Activated CD4-positive, alpha-beta memory T cell treated with anti-CD3 and anti-CD28 coated beads, Interleukin-2, amount 10 ng/mL, durations not matched to agents 7 days and 5 days (primary cell): ENCODE results near the gene PARP16. TPM values are rescaled to one million over a fixed set of nuclear protein-coding genes. Genes with fewer than 3 reads are reported as not detected.

Source experiments
- CTCF ChIA-PET: fragments of 350-600 bp; sonication (Branson Sonifier 250); formaldehyde crosslinking; loops from one replicate; lab custom pipeline; 2021; ENCODE audit warnings: antibody characterized with exemption, inconsistent platforms; lab: Charles Lee
- POLR2A ChIA-PET: fragments of 350-600 bp; sonication (Branson Sonifier 250); formaldehyde crosslinking; loops from one replicate; lab custom pipeline; 2021; ENCODE audit warnings: antibody characterized with exemption; lab: Charles Lee
- DNase-seq: peaks from one replicate; pipeline ENCODE4 v3.0.0-alpha.2; 2020
- H3K27ac Mint-ChIP-seq: one replicate; pipeline ENCODE4 v1.8.0; 2021; ENCODE audit warnings: mild to moderate bottlenecking, mixed read lengths
- H3K27me3 Mint-ChIP-seq: one replicate; pipeline ENCODE4 v1.8.0; 2021; ENCODE audit warnings: mixed read lengths
- H3K36me3 Mint-ChIP-seq: one replicate; pipeline ENCODE4 v1.8.0; 2021; ENCODE audit warnings: low read depth, mixed read lengths
- H3K4me1 Mint-ChIP-seq: one replicate; pipeline ENCODE4 v1.8.0; 2021; ENCODE audit warnings: mixed read lengths
- H3K4me3 Mint-ChIP-seq: one replicate; pipeline ENCODE4 v1.8.0; 2021; ENCODE audit warnings: mild to moderate bottlenecking, mixed read lengths
- H3K9me3 Mint-ChIP-seq: one replicate; pipeline ENCODE4 v1.8.0; 2021; ENCODE audit warnings: mixed read lengths
- total RNA-seq, 2 experiments: library from RNA; stranded (reverse); gene quantifications; one replicate each; pipeline ENCODE4 v1.2.3, GENCODE V29; 2021

The PARP16 gene
- total RNA-seq, 2 experiments from 2014 or later, result 14.9 to 15.7 TPM

DNA sequence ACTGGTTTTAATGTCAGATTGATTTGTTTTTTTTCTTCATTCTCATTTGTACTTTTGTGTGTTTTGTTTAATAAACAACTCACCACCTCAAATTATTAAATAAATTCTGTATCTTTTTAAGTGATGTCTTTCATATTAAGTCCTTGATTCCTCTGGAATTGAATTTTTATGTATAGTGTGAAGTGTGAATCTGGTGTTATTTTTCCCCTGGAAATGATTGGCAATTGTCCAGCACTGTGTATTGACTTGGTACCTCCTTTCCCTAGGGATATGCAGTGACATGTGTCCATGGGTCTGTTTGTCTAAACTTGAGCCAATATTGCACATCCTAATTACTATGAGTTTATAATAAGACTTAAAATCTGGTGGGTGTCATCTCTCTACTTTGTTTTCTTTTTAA is 19.9 kb upstream of the PARP16 start:
- Mint-ChIP-seq H3K9me3 (no peaks in the 10 kb centered on the region), H3K36me3 (no peaks in the 10 kb centered on the region), H3K27me3 (peaks cover 2% of the 10 kb centered on the region), H3K27ac (no peak overlapping the region), H3K4me3 (no peak overlapping the region), H3K4me1 (peaks cover 29% of the 10 kb centered on the region)
- ChIA-PET CTCF (interaction anchor here (1.0 to 2.3 kb wide), 4 partner anchors 9 to 79 kb away, joined by 3 to 9 read pairs (median 7); partner anchors contain the start of gene PARP16), POLR2A (interaction anchor here (0.7 to 5.1 kb wide), 7 partner anchors 8 to 1199 kb away, joined by 4 to 166 read pairs (median 24); partner anchors contain the start of genes CLPX, PARP16, RAB11A and ZWILCH)
- no peak for DNase-seq

DNA sequence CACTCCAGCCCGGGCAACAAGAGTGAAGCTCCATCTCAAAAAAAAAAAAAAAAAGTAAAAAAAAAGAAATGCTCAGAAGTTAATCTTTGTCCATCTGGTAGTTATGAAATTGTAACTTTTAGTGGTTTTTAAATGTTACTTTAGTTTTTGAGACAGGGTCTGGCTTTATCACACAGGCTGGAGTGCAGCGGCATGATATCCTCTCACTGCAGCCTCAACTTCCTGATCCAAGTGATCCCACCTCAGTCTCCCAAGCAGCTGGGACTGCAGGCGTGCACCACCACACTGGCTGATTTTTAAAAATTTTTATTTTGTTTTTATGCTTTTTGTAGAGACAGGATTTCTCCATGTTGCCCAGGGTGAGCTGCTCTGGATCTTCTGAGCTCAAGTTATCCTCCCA is 19.1 kb upstream of the PARP16 start:
- ChIA-PET POLR2A (interaction anchor here (0.7 to 5.1 kb wide), 16 partner anchors 9 to 1200 kb away, joined by 3 to 166 read pairs (median 12); partner anchors contain the start of genes CLPX, IGDCC3, IGDCC4 and PARP16), CTCF (interaction anchor here (1.0 to 2.3 kb wide), 4 partner anchors 8 to 80 kb away, joined by 3 to 9 read pairs (median 7); partner anchors contain the start of gene PARP16)
- Mint-ChIP-seq H3K4me1 (peaks cover 29% of the 10 kb centered on the region), H3K4me3 (no peak overlapping the region), H3K27me3 (peaks cover 2% of the 10 kb centered on the region), H3K9me3 (no peaks in the 10 kb centered on the region), H3K27ac (peak overlapping the region; percentile 90), H3K36me3 (no peaks in the 10 kb centered on the region)
- DNase-seq, result no peak

DNA sequence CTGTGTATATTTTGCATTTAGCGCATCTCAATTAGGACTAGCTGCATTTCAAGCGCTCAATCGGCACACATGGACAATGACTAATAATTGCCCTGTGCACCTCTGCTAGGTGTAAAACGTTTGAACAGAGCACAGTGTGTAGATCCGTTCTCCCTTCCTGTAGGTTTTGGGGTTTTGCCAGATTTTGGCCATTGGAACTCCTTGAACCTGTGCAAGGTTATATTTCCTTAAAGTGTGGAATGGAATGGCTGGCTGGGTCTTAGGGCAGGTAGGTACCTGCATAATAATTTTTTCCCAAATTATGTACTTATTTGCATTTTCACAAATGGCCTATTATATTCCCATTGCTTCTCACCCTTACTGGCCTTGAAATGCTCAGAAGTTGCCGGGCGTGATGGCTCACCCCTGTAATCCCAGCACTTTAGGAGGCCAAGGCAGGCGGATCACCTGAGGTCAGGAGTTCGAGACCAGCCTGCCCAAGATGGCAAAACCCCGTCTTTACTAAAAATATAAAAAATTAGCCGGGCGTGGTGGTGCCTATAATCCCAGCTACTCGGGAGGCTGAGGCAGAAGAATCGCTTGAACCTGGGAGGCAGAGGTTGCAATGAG is 18.6 kb upstream of the PARP16 start:
- peaks cover 2% of the 10 kb centered on the region for H3K27me3 Mint-ChIP-seq
- peak overlapping the region; percentile 94 for H3K4me3 Mint-ChIP-seq
- no peaks in the 10 kb centered on the region for H3K9me3 Mint-ChIP-seq
- CTCF ChIA-PET, result interaction anchor here (0.5 to 2.3 kb wide), 9 partner anchors 8 to 570 kb away, joined by 3 to 9 read pairs (median 4); partner anchors contain the start of gene PARP16
- peaks cover 4% of the 10 kb centered on the region for H3K36me3 Mint-ChIP-seq
- peaks cover 34% of the 10 kb centered on the region for H3K4me1 Mint-ChIP-seq
- H3K27ac Mint-ChIP-seq, result peak overlapping the region; percentile 90
- POLR2A ChIA-PET, result interaction anchor here (0.5 to 5.1 kb wide), 94 partner anchors 9 to 1802 kb away, joined by 3 to 166 read pairs (median 4); partner anchors contain the start of genes CLPX, DENND4A, DPP8 and HACD3
- peak; percentile 31 for DNase-seq

DNA sequence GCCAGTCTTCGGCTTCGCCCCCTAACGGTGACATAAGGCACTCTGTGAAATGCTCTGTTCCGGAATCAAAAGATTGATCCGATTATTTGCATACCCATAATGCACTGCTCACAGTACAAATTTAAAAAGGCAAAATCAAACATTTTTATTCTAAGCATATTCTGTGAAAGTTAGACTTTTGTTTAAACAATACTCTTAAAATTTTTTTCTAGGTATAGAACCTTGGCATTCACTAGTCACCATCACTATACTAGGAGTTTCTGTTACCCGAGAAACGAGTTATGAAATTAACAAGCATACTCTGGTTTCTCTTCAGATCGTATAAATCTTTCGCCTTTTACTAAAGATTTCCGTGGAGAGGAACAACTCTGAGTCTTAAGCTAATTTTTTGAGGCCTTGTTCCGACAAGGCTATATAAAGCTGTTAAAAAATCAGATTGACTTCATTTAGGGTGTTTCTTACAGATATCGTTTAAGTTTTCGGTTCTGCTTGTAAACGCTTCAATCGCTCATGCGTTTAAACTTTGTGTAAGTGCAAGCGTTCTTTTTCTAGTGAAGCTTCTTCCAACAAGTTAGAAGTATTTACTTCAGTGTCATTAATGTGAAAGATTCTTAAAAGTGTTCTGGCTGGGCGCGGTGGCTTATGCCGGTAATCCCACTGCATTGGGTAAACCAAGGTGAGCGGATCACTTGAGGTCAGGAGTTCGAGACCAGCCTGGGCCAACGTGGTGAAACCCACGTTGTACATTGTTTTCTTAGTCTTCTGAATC is 17.9 kb upstream of the PARP16 start, which contains the start of gene RNU5B-1:
TSS of gene RNU5B-1 (plus strand) at position 297 of the 769 bp plus-strand sequence.
- CTCF ChIA-PET, result interaction anchor here (0.5 to 2.3 kb wide), 7 partner anchors 14 to 569 kb away, joined by 3 to 9 read pairs (median 4); partner anchors contain the start of gene PARP16
- Mint-ChIP-seq H3K4me3 (peak within 1 kb of the TSS; percentile 94), H3K27ac (peak within 1 kb of the TSS; percentile 90), H3K27me3 (peaks cover 2% of the 10 kb centered on the region), H3K36me3 (peaks cover 5% of the 10 kb centered on the region), H3K4me1 (peaks cover 37% of the 10 kb centered on the region), H3K9me3 (no peaks in the 10 kb centered on the region)
- POLR2A ChIA-PET, result interaction anchor here (0.5 to 5.1 kb wide), 97 partner anchors 9 to 1801 kb away, joined by 3 to 166 read pairs (median 4); partner anchors contain the start of genes CLPX, DENND4A, DPP8 and HACD3
- peak; percentile 86 for DNase-seq

DNA sequence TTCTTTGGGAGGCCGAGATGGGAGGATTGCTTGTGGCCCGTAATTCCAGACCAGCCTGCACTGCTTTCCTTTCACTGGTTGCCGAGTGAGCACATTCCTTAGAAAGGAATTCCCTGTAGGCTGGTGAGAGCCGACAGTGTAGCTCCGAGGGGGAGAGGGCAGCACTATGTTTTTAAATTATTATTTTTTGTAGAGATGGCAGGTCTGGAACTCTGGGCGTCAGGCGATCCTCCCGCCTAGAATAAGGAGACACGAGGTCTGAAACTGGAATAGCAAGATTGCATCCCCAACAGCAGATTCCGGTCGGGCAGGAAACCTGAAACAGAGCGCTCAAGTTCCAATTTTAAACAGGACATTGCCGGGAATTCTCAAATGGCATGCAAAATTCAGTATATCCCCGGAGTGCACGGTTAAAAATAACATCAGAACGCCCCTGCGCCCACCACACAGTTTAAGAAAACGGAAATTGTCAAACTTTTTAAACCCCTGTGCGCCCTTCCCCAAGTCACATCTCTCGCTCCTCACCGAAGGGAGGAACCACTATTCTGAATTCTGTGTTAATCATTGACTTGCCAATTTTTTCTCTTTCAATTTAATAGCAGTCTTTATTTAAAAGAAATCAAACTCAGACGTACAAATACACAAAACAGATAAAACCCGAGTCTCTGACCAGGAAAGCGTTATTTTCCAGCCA is 17.2 kb upstream of the PARP16 start:
- peaks cover 2% of the 10 kb centered on the region for H3K27me3 Mint-ChIP-seq
- H3K9me3 Mint-ChIP-seq, result no peaks in the 10 kb centered on the region
- peaks cover 37% of the 10 kb centered on the region for H3K4me1 Mint-ChIP-seq
- H3K4me3 Mint-ChIP-seq, result peak overlapping the region; percentile 94
- H3K27ac Mint-ChIP-seq, result peak overlapping the region; percentile 90
- ChIA-PET POLR2A (interaction anchor here (0.7 to 5.1 kb wide), 51 partner anchors 8 to 1801 kb away, joined by 3 to 166 read pairs (median 5); partner anchors contain the start of genes CLPX, DENND4A, DPP8 and HACD3), CTCF (interaction anchor here (1.0 to 2.3 kb wide), 3 partner anchors 17 to 81 kb away, joined by 3 to 9 read pairs (median 6); partner anchors contain the start of gene PARP16)
- DNase-seq, result peak; percentile 33
- H3K36me3 Mint-ChIP-seq, result peaks cover 5% of the 10 kb centered on the region

DNA sequence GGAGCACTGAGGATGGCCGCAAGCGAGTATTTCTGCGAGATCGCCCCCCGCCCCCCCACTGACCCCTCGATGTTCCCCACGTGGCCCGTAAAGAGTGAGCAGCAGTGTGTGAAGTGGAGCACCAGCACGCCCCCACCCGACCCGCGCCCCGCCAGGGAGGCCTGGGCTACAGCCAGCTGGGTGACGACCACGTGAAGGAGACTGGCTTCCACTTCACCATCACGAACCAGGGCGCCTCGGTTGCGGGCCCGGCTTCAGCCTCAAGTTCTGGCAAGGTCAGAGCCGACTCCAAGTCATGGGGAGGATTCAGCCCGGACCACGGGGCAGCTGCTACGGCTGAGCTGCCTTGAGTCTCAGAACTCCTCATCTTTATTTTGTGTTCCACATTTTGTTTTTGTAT is 15.4 kb upstream of the PARP16 start:
- Mint-ChIP-seq H3K36me3 (peaks cover 5% of the 10 kb centered on the region), H3K27me3 (peaks cover 2% of the 10 kb centered on the region), H3K9me3 (no peaks in the 10 kb centered on the region), H3K4me3 (no peak overlapping the region), H3K4me1 (peaks cover 48% of the 10 kb centered on the region), H3K27ac (no peak overlapping the region)
- POLR2A ChIA-PET, result interaction anchor here (5.1 kb wide), 1 partner anchor 16 kb away, joined by 166 read pairs; the partner anchor contains the start of gene PARP16
- CTCF ChIA-PET, result no interaction called here
- no peak for DNase-seq

DNA sequence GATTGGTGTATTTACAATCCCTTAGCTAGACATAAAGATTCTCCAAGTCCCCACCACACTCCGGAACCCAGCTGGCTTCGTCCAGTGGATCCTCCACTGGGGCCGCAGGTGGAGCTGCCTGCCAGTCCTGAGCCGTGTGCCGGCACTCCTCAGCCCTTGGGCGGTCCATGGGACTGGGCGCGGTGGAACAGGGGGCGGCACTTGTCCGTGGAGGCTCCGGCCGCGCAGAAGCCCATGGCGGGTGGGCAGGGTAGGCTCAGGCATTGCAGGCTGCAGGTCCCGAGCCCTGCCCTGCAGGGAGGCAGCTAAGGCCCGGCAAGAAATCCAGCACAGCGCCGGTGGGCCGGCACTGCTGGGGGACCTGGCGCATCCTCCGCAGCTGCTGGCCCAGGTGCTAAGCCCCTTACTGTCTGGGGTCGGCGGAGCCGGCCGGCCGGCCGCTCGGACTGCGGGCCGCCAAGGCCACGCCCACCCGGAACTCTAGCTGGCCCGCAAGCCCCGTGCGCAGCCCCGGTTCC is 14.3 kb upstream of the PARP16 start:
- ChIA-PET CTCF (interaction anchor here (0.7 to 1.9 kb wide), 2 partner anchors 15 to 116 kb away, joined by 3 to 15 read pairs; partner anchors contain the start of genes CLPX and PARP16), POLR2A (interaction anchor here (0.6 to 7.2 kb wide), 8 partner anchors 9 to 464 kb away, joined by 3 to 112 read pairs (median 4); partner anchors contain the start of genes CLPX and PARP16)
- no peak overlapping the region for H3K4me3 Mint-ChIP-seq
- no peaks in the 10 kb centered on the region for H3K9me3 Mint-ChIP-seq
- H3K4me1 Mint-ChIP-seq, result peaks cover 46% of the 10 kb centered on the region
- no peaks in the 10 kb centered on the region for H3K27me3 Mint-ChIP-seq
- H3K36me3 Mint-ChIP-seq, result peaks cover 9% of the 10 kb centered on the region
- DNase-seq, result no peak
- no peak overlapping the region for H3K27ac Mint-ChIP-seq

DNA sequence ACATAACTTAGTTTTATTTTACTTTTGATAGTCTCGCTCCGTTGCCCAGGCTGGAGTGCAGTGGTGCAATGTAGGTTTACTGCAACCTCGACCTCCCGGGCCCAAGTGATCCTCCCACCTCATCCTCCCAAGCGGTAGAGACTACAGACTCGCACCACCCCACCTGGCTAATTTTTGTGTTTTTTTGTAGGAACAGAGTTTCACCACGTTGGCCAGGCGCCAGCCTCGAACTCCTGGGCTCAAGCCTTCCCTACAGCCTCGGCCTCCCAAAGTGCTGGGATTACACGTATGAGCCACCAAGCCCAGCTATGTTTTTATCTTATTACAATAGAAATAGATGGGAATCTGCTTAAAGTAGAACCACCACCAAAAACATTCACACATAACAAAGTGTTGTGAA is 12.0 kb upstream of the PARP16 start:
- Mint-ChIP-seq H3K4me3 (peak overlapping the region; percentile 80), H3K36me3 (peaks cover 9% of the 10 kb centered on the region), H3K27ac (peak overlapping the region; percentile 85), H3K4me1 (peaks cover 41% of the 10 kb centered on the region), H3K9me3 (no peaks in the 10 kb centered on the region), H3K27me3 (no peaks in the 10 kb centered on the region)
- DNase-seq, result no peak
- CTCF ChIA-PET, result interaction anchor here (0.9 to 2.9 kb wide), 3 partner anchors 13 to 265 kb away, joined by 3 to 29 read pairs (median 6); partner anchors contain the start of gene PARP16
- POLR2A ChIA-PET, result interaction anchor here (1.4 to 7.2 kb wide), 4 partner anchors 13 to 167 kb away, joined by 3 to 112 read pairs (median 20); partner anchors contain the start of genes CLPX, PARP16 and PDCD7

DNA sequence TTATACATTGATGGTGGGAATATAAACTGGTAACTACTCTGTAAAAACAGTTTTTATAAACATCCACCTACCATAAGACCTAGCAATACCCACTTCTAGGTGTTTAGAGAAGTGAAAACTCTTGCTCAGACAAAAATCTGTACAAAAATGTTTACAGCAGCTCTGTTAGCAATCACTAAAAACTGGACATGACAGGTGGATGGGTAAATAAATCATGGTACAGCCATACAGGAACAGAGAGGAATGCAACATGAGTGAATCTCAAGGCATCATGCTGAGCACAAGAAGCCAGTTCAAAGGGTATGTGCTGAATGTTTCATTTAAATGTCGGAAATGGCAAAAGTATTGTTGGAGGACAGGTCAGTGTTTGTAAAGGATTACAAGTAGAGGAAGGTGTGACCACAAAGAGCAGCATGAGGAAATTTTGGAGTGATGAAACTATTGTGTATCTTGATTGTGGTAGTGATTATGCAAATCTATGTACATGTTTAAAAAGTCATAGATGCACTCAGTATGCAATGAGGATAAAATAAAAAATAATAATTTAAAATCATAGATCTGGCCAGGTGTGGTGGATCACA is 6.3 kb upstream of the PARP16 start:
- DNase-seq, result no peak
- Mint-ChIP-seq H3K36me3 (peaks cover 5% of the 10 kb centered on the region), H3K4me1 (peaks cover 38% of the 10 kb centered on the region), H3K27me3 (no peaks in the 10 kb centered on the region), H3K27ac (peak overlapping the region; percentile 69), H3K4me3 (no peak overlapping the region), H3K9me3 (no peaks in the 10 kb centered on the region)
- ChIA-PET CTCF (no interaction called here), POLR2A (interaction anchor here (1.1 to 2.0 kb wide), 3 partner anchors 12 to 399 kb away, joined by 3 to 25 read pairs (median 3); partner anchors contain the start of genes CLPX and RNU5B-1)

DNA sequence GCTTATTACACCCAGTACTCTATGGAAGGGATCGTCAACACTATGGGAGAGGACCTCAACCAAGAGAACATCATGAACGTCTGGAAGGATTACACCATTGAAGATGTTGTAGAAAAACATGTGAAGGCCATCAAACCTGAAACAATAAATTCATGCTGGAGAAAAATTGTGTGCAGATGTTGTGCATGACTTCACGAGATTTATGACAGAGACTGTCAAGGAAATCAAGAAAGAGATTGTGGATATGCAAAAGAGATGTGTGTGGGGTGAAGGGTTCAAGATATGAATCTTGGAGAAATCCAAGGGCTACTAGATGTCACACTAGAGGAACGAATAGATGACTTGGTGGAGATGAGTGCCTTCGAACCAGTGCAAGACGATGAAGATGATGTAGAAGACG is 3.5 kb upstream of the PARP16 start:
- Mint-ChIP-seq H3K27ac (no peak overlapping the region), H3K4me1 (peaks cover 43% of the 10 kb centered on the region), H3K4me3 (no peak overlapping the region), H3K27me3 (no peaks in the 10 kb centered on the region), H3K36me3 (peaks cover 3% of the 10 kb centered on the region), H3K9me3 (no peaks in the 10 kb centered on the region)
- no peak for DNase-seq
- CTCF ChIA-PET, result no interaction called here
- POLR2A ChIA-PET, result interaction anchor here (3.3 kb wide), 1 partner anchor 15 kb away, joined by 24 read pairs; the partner anchor contains the start of gene RNU5B-1

DNA sequence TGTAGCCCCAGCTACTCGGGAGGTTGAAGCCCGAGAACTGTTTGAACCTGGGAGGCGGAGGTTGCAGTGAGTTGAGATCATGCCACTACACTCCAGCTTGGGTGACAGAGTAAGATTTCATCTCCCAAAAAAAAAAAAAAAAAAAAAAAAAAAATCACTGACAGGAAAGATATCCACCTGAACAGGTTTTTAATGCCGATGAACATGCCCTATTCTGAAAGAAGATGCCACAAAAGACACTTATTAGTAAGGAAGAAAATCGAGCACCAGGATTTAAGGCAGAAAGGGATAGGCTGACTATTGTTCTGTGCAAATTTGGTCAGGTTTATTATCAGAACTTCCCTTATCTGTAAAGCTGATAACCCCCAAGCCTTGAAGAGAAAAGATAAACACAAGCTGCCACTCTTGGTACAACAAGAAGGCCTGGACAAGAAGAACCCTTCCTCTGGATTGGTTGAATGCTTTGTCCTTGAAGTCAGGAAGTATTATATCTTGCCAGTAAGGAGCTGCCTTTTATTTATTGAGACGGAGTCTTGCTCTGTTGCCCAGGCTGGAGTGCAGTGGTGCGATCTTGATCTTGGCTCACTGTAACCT is 2.7 kb upstream of the PARP16 start:
- Mint-ChIP-seq H3K4me1 (peaks cover 39% of the 10 kb centered on the region), H3K9me3 (no peaks in the 10 kb centered on the region), H3K36me3 (peaks cover 3% of the 10 kb centered on the region), H3K27ac (no peak overlapping the region), H3K27me3 (no peaks in the 10 kb centered on the region), H3K4me3 (no peak overlapping the region)
- ChIA-PET CTCF (interaction anchor here (0.7 kb wide), 1 partner anchor 312 kb away, joined by 3 read pairs; no protein-coding TSS in a partner anchor), POLR2A (interaction anchor here (3.3 kb wide), 1 partner anchor 16 kb away, joined by 24 read pairs; the partner anchor contains the start of gene RNU5B-1)
- no peak for DNase-seq
